Hepatocyte (in vitro differentiated cells): Measurements from ENCODE around the gene MYO1B.

Experiments used
- CTCF ChIP-seq: fragments of 200-600 bp; sonication (generic); IDR thresholded peaks from 2 replicates; pipeline ENCODE4 v1.5.1; 2016; ENCODE audit warnings: antibody characterized with exemption, mild to moderate bottlenecking; ENCODE audit not compliant: poor library complexity
- EZH2 ChIP-seq: fragments of 200-600 bp; sonication (generic); IDR thresholded peaks from 2 replicates; pipeline ENCODE4 v1.6.1; 2016; ENCODE audit warnings: antibody characterized with exemption, mild to moderate bottlenecking, borderline replicate concordance
- EZH2phosphoT487 ChIP-seq: fragments of 200-600 bp; sonication (generic); IDR thresholded peaks from one replicate; pipeline ENCODE4 v1.6.1; 2018; ENCODE audit warnings: antibody characterized with exemption, mild to moderate bottlenecking, low read depth, moderate library complexity; ENCODE audit not compliant: unreplicated experiment, severe bottlenecking

- TF ChIP-seq CTCF = no peak
- TF ChIP-seq EZH2 = no peak
- TF ChIP-seq EZH2phosphoT487 = no peak
These were observed 29.5 kb upstream of the MYO1B start for GRCh38 chr2:191215666-191216065.
